ENCODE measurements around the gene PLAC1.

The PLAC1 gene

DNA sequence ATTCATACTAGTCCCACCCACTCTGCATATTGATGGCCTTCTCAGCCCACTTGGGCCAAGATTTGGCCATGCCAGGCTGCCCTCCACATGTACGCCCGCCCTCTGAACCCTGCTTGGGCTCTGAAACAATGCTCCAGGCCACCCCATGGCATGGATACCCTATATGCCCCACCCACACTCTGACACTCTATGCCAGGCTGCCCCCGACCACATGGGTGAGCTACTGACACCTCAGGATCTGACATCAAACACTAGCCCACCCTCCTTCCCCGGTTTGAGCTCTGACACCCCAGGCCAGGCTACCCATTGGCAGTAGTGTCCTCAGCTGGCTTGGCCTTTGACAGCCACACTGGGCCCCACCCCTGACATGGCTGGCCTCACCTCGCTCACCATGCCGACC lies 128.8 kb downstream of the PLAC1 start:
- CTCF ChIA-PET: no interaction called here
- TF ChIP-seq, protein P1, sequence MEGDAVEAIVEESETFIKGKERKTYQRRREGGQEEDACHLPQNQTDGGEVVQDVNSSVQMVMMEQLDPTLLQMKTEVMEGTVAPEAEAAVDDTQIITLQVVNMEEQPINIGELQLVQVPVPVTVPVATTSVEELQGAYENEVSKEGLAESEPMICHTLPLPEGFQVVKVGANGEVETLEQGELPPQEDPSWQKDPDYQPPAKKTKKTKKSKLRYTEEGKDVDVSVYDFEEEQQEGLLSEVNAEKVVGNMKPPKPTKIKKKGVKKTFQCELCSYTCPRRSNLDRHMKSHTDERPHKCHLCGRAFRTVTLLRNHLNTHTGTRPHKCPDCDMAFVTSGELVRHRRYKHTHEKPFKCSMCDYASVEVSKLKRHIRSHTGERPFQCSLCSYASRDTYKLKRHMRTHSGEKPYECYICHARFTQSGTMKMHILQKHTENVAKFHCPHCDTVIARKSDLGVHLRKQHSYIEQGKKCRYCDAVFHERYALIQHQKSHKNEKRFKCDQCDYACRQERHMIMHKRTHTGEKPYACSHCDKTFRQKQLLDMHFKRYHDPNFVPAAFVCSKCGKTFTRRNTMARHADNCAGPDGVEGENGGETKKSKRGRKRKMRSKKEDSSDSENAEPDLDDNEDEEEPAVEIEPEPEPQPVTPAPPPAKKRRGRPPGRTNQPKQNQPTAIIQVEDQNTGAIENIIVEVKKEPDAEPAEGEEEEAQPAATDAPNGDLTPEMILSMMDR (conservative IDR thresholded peaks at IDR 0.05; ENCODE audit: low read depth): no peak
- no peak for DNase-seq (ENCODE audit: low spot score)
- POLR2A ChIA-PET (ENCODE audit: low non-redundant PET): no interaction called here
- no peak overlapping the region for H3K27ac ChIP-seq

DNA sequence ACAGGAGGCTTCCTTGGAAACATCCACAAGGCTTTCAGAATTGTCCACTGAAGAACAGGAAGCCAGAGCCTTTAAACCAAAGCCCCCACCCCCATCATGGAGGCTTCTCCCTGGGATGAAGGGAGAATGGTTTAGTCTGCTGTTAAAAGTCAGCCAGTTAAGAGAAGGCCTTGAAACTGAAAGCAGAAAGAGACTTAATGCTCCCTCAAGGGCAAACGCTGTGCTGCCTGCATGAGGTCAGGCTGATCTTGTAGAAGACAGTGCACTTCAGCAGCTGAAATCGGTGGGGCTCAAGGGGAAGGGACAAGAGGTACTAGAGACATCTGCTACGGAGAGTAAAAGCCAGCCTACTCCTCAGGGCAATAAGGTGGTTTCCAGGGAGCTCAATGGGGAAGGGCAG lies 129.3 kb downstream of the PLAC1 start:
- TF ChIP-seq, protein P1 (conservative IDR thresholded peaks at IDR 0.05; ENCODE audit: low read depth): no peak
- ChIA-PET CTCF (no interaction called here), POLR2A (ENCODE audit: low non-redundant PET) (no interaction called here)
- H3K27ac ChIP-seq: no peak overlapping the region
- DNase-seq (ENCODE audit: low spot score): no peak

DNA sequence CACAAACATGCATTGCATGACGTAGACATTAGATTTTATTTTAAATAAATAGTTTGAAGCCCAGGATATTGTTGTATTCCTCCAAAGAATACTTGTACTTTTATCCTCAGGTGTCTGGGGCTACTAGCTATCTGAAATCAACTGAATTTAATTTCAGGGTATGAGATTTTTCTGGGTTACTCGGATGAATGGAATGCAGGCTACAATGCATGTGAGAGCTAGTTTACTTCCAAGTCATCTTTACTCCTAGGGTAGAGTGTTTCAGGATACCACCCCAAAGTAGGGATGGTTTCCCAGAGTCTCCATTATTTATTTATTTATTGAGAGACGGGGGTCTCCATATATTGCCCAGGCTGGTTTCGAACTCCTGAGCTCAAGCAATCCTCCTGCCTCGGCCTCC lies 131.9 kb downstream of the PLAC1 start:
- peak; percentile 35 for DNase-seq (ENCODE audit: low spot score)
- TF ChIP-seq, protein P1 (conservative IDR thresholded peaks at IDR 0.05; ENCODE audit: low read depth): no peak
- no peak overlapping the region for H3K27ac ChIP-seq
- ChIA-PET POLR2A (ENCODE audit: low non-redundant PET) (no interaction called here), CTCF (no interaction called here)

DNA sequence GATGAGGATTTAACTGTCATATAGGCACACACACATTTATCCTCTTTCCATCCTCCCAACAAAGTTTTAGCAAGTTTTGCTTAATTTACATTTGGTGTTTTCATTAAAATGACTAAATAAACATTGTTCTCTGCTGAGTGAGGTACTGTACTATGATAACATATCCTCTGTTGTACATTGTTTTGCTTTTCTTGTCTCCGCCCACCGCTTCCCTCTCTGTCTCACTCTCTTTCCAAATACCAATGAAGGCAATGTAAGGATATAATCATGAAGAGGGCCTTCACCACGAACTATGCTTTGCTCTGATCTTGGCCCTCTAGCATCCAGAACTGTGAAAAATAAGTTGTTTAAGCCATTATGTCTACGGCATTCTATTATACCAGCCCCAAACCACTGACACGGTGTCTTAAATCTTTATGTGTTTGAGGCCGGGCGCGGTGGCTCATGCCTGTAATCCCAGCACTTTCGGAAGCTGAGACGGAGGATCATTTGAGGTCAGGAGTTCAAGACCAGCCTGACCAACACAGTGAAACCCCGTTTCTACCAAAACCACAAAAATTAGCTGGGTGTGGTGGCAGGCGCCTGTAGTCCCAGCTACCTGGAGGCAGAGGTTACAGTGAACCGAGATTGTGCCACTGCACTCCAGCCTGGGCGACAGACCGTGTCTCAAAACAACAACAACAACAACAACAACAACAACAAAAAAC lies 133.0 kb downstream of the PLAC1 start:
- ChIA-PET POLR2A (ENCODE audit: low non-redundant PET) (no interaction called here), CTCF (no interaction called here)
- TF ChIP-seq, protein P1 (conservative IDR thresholded peaks at IDR 0.05; ENCODE audit: low read depth): no peak
- DNase-seq (ENCODE audit: low spot score): no peak
- no peak overlapping the region for H3K27ac ChIP-seq

DNA sequence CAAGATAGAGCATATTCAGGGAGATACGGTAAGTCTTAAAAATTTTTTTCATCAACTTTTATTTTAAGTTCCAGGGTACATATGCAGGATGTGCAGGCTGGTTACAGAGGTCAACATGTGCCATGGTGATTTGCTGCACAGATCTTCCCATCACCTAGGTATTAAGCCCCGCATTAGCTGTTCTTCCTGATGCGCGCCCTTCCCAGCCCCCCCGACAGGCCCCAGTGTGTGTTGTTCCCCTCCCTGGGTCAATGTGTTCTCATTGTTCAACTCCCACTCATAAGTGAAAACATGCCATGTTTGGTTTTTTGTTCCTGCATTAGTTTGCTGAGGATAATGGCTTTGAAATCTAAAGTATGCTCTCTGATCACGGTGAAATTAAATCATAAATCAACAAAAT lies 134.1 kb downstream of the PLAC1 start:
- DNase-seq (ENCODE audit: low spot score): no peak
- ChIA-PET CTCF (no interaction called here), POLR2A (ENCODE audit: low non-redundant PET) (no interaction called here)
- TF ChIP-seq, protein P1 (conservative IDR thresholded peaks at IDR 0.05; ENCODE audit: low read depth): no peak
- H3K27ac ChIP-seq: no peak overlapping the region

DNA sequence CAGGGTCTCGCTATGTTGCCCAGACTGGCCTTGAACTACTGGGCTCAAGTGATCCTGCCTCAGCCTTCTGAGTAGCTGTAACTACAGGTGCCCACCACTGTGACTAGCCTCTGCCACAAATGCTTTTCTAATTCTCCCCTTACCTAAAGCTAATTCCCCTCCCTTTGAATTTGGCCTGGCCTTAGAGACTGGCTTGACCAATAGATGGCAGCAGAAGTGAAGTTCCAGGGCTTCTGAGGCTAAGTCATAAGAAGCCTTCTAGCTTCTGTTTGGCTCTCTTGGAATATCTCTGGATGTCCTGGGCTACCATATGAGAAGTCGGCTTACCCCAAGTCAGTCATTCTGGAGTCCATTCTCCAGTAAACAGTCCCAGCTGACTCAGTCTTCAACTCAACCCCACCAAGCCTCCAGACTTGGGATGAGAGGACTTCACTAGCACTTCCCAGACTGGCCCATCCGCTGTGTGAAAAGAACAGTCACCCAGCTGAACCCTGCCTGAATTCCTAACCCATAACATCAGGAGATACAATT lies 137.3 kb downstream of the PLAC1 start:
- POLR2A ChIA-PET (ENCODE audit: low non-redundant PET): no interaction called here
- peak; percentile 30 for DNase-seq (ENCODE audit: low spot score)
- CTCF ChIA-PET: interaction anchor here (1.0 to 1.4 kb wide), 5 partner anchors 9 to 243 kb away, joined by 3 to 8 read pairs (median 5); no protein-coding TSS in a partner anchor
- TF ChIP-seq, protein P1 (conservative IDR thresholded peaks at IDR 0.05; ENCODE audit: low read depth): peak; percentile 50
- H3K27ac ChIP-seq: no peak overlapping the region
